T-cell (primary cell): ENCODE data around the gene PRR20C. TPM values are rescaled to one million over a fixed set of nuclear protein-coding genes. Genes with fewer than 3 reads are reported as not detected.
"Not testable (repeated sequence)": the region's sequence is repeated elsewhere in the genome, so short reads cannot be mapped to it uniquely, and the experiment has no call there.

Experiments used
- ATAC-seq, 4 experiments: fragments of 200-7000 bp in 3 of 4; fragments of 150-1000 bp in 1 of 4; cut with Tn5 transposase; replicated peaks in 1 of 4; 1 replicate in 3 of 4; 2 replicates in 1 of 4; pipeline ENCODE4 v1.10.0; 2021; ENCODE audit warnings: moderate library complexity in 3 of 4, mild to moderate bottlenecking in 2 of 4, moderate number of reproducible peaks in 1 of 4
- CTCF ChIA-PET, 2 donors: fragments of 300-600 bp; sonication (Branson Sonifier 250); formaldehyde crosslinking; loops; one replicate each; lab custom pipeline; 2022; ENCODE audit warnings: antibody characterized with exemption in 2 of 2; lab: Charles Lee
- POLR2A ChIA-PET, 2 donors: fragments of 300-600 bp; sonication (Branson Sonifier 250); formaldehyde crosslinking; loops; one replicate each; lab custom pipeline; 2022; ENCODE audit warnings: antibody characterized with exemption in 2 of 2; lab: Charles Lee
- DNase-seq, 35 experiments: peaks; one replicate each; pipeline versions ENCODE4 v3.0.0 to v3.0.0-alpha.2; 2013 to 2023
- H3K27ac ChIP-seq: one replicate; pipeline ENCODE4 v1.5.1; 2013; ENCODE audit warnings: low read length
- H3K27me3 ChIP-seq, 2 experiments: replicated peaks in 1 of 2; 1 replicate in 1 of 2; 2 replicates in 1 of 2; pipeline versions ENCODE4 v1.6.1 to v1.7.0; 2013; ENCODE audit warnings: low read length in 1 of 2, mixed read lengths in 1 of 2; ENCODE audit not compliant: control insufficient read depth in 2 of 2, insufficient read depth in 2 of 2; ENCODE audit errors: extremely low read depth in 1 of 2
- H3K36me3 ChIP-seq, 2 donors: 1 replicate in 1 of 2; 2 replicates in 1 of 2; pipeline versions ENCODE4 v1.6.1 to v1.7.0; 2013; ENCODE audit warnings: low read length in 1 of 2; ENCODE audit not compliant: control insufficient read depth in 2 of 2, insufficient read depth in 1 of 2; ENCODE audit errors: extremely low read depth in 1 of 2
- H3K4me1 ChIP-seq, 2 experiments: 1 replicate in 1 of 2; 2 replicates in 1 of 2; pipeline versions ENCODE4 v1.6.1 to v1.7.0; 2013; ENCODE audit warnings: low read length in 2 of 2, mixed read lengths in 1 of 2; ENCODE audit not compliant: insufficient read depth in 2 of 2, control insufficient read depth in 1 of 2; ENCODE audit errors: extremely low read depth in 1 of 2
- H3K4me3 ChIP-seq, 2 donors: 1 replicate in 1 of 2; 2 replicates in 1 of 2; pipeline versions ENCODE4 v1.5.1 to v1.7.0; 2013; ENCODE audit warnings: mild to moderate bottlenecking in 2 of 2, low read length in 1 of 2, moderate library complexity in 1 of 2; ENCODE audit not compliant: control insufficient read depth in 1 of 2; ENCODE audit errors: extremely low read depth in 1 of 2
- H3K9me3 ChIP-seq: 2 replicates; pipeline ENCODE4 v1.7.0; 2013
- H3K27ac Mint-ChIP-seq, 2 donors: one replicate each; pipeline ENCODE4 v1.8.0; 2020 to 2021; ENCODE audit warnings: mild to moderate bottlenecking in 2 of 2, mixed read lengths in 2 of 2
- H3K27me3 Mint-ChIP-seq, 2 donors: one replicate each; pipeline ENCODE4 v1.8.0; 2021 to 2022; ENCODE audit warnings: mixed read lengths in 2 of 2
- H3K36me3 Mint-ChIP-seq: one replicate; pipeline ENCODE4 v1.8.0; 2021; ENCODE audit warnings: mixed read lengths
- H3K4me1 Mint-ChIP-seq, 3 donors: one replicate each; pipeline ENCODE4 v1.8.0; 2020 to 2022; ENCODE audit warnings: mixed read lengths in 3 of 3, mild to moderate bottlenecking in 1 of 3
- H3K4me3 Mint-ChIP-seq, 3 donors: one replicate each; pipeline ENCODE4 v1.8.0; 2020 to 2022; ENCODE audit warnings: mild to moderate bottlenecking in 3 of 3, mixed read lengths in 3 of 3, moderate library complexity in 3 of 3
- H3K9me3 Mint-ChIP-seq, 3 donors: one replicate each; pipeline ENCODE4 v1.8.0; 2020 to 2022; ENCODE audit warnings: mixed read lengths in 3 of 3
- WGBS: methylation state at CpG from one replicate; pipeline ENCODE4 v1.1.5; 2013; ENCODE audit warnings: missing lambda C conversion rate; ENCODE audit not compliant: insufficient coverage; 5-methylcytosine and 5-hydroxymethylcytosine counted together
- total RNA-seq, 35 experiments: library from RNA in 6 of 35; stranded (reverse) in 6 of 35; fragments of 120-200 nt in 1 of 35; gene quantifications; one replicate each; pipeline versions ENCODE4 v1.2.1 to v1.2.4 and lab custom pipeline; 2013 to 2026

The PRR20C gene
- total RNA-seq, 5 donors from 2014 or later (not counting 1 experiment from before 2014, with no cell fraction given), result not detected

- H3K36me3 Mint-ChIP-seq, H3K4me3 ChIP-seq, ATAC-seq, H3K4me1 Mint-ChIP-seq, H3K27me3 ChIP-seq, H3K27ac ChIP-seq, POLR2A ChIA-PET, H3K4me3 Mint-ChIP-seq, H3K36me3 ChIP-seq, H3K9me3 ChIP-seq, DNase-seq, H3K9me3 Mint-ChIP-seq, H3K4me1 ChIP-seq, H3K27me3 Mint-ChIP-seq, CTCF ChIA-PET, H3K27ac Mint-ChIP-seq: not testable (repeated sequence)
- WGBS, result no CpG with 5 or more reads among the region's 18 CpGs
Observed at GRCh38 chr13:57139781-57140180, 14.1 kb upstream of the PRR20C start.

- 96% methylated on average over 7 of the region's 34 CpGs for WGBS
- H3K27ac Mint-ChIP-seq, H3K27me3 ChIP-seq, H3K4me1 ChIP-seq, H3K27ac ChIP-seq, H3K4me3 Mint-ChIP-seq, H3K9me3 ChIP-seq, H3K9me3 Mint-ChIP-seq, H3K4me1 Mint-ChIP-seq, DNase-seq, H3K27me3 Mint-ChIP-seq, H3K4me3 ChIP-seq, H3K36me3 Mint-ChIP-seq, ATAC-seq, POLR2A ChIA-PET, H3K36me3 ChIP-seq, CTCF ChIA-PET: not testable (repeated sequence)
Observed at GRCh38 chr13:57140235-57140968, 13.5 kb upstream of the PRR20C start, which contains the start of gene PRR20A. TSS of gene PRR20A (plus strand) at chr13:57140918. CDS start at chr13:57141305, 387 bp downstream.

- H3K9me3 ChIP-seq, H3K4me3 ChIP-seq, H3K27me3 Mint-ChIP-seq, H3K27ac Mint-ChIP-seq, CTCF ChIA-PET, H3K4me1 ChIP-seq, DNase-seq, H3K36me3 Mint-ChIP-seq, H3K4me1 Mint-ChIP-seq, H3K27me3 ChIP-seq, POLR2A ChIA-PET, H3K4me3 Mint-ChIP-seq, H3K9me3 Mint-ChIP-seq, H3K27ac ChIP-seq, H3K36me3 ChIP-seq, ATAC-seq: not testable (repeated sequence)
- no CpG with 5 or more reads among the region's 22 CpGs for WGBS
Observed at GRCh38 chr13:57147188-57147587, 6.7 kb upstream of the PRR20C start, which contains the start of gene PRR20B. TSS of gene PRR20B (plus strand) at chr13:57147488. CDS start at chr13:57147875, 387 bp downstream.

- H3K4me3 Mint-ChIP-seq, POLR2A ChIA-PET, H3K27ac Mint-ChIP-seq, H3K4me1 ChIP-seq, H3K27me3 ChIP-seq, CTCF ChIA-PET, H3K4me1 Mint-ChIP-seq, ATAC-seq, H3K9me3 Mint-ChIP-seq, H3K9me3 ChIP-seq, H3K27ac ChIP-seq, H3K36me3 Mint-ChIP-seq, H3K27me3 Mint-ChIP-seq, H3K4me3 ChIP-seq, DNase-seq, H3K36me3 ChIP-seq: not testable (repeated sequence)
- WGBS, result 96% methylated on average over 4 of the region's 14 CpGs
Observed at GRCh38 chr13:57148106-57148505, 5.8 kb upstream of the PRR20C start.

GRCh38 chr13:57160332-57160731, 6.5 kb downstream of the PRR20C start, which contains the start of gene PRR20D:
TSS of gene PRR20D (plus strand) at chr13:57160632. CDS start at chr13:57161019, 387 bp downstream.
- H3K4me3 Mint-ChIP-seq, H3K4me1 Mint-ChIP-seq, H3K27ac Mint-ChIP-seq, H3K4me3 ChIP-seq, H3K4me1 ChIP-seq, CTCF ChIA-PET, H3K27me3 Mint-ChIP-seq, H3K9me3 ChIP-seq, POLR2A ChIA-PET, H3K27ac ChIP-seq, H3K27me3 ChIP-seq, H3K36me3 ChIP-seq, H3K36me3 Mint-ChIP-seq, DNase-seq, H3K9me3 Mint-ChIP-seq, ATAC-seq: not testable (repeated sequence)
- WGBS, result no CpG with 5 or more reads among the region's 22 CpGs

GRCh38 chr13:57166897-57167296, 13.0 kb downstream of the PRR20C start, which contains the start of gene PRR20E:
TSS of gene PRR20E (plus strand) at chr13:57167197. CDS start at chr13:57167584, 387 bp downstream.
- H3K4me3 ChIP-seq, ATAC-seq, POLR2A ChIA-PET, DNase-seq, H3K36me3 ChIP-seq, H3K27me3 ChIP-seq, H3K36me3 Mint-ChIP-seq, H3K9me3 Mint-ChIP-seq, H3K27ac Mint-ChIP-seq, H3K27me3 Mint-ChIP-seq, H3K27ac ChIP-seq, H3K9me3 ChIP-seq, CTCF ChIA-PET, H3K4me3 Mint-ChIP-seq, H3K4me1 ChIP-seq, H3K4me1 Mint-ChIP-seq: not testable (repeated sequence)
- no CpG with 5 or more reads among the region's 22 CpGs for WGBS
